Activated CD4-positive, alpha-beta T cell treated with anti-CD3 and anti-CD28 coated beads for 1 hour (primary cell): ENCODE results near the gene EXOC4.
"Not testable (repeated sequence)": the region's sequence is repeated elsewhere in the genome, so short reads cannot be mapped to it uniquely, and the experiment has no call there.

Experiments used
- DNase-seq: peaks from one replicate; pipeline ENCODE4 v3.0.0-alpha.2; 2020

The EXOC4 gene

DNA sequence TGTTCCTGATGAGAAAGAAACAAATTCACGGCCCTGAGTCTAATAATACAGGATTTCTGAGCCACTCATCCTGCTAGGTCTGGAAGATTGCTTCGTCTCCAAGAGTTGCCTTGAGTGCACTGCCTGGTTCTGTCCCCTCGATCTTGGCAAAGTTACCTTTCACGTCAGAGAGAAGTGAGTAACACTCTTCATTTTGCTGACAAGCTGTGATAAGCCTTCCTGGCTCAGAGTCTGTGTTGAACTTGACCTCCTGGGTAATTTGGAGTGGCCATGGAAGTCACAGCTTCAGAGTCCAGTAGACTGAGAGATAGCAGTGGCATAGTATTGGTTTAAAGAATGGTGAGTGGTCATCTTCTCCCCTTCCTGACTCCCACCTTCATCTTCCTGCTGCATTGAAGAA is 809.6 kb downstream of the EXOC4 start:
- DNase-seq, result no peak

DNA sequence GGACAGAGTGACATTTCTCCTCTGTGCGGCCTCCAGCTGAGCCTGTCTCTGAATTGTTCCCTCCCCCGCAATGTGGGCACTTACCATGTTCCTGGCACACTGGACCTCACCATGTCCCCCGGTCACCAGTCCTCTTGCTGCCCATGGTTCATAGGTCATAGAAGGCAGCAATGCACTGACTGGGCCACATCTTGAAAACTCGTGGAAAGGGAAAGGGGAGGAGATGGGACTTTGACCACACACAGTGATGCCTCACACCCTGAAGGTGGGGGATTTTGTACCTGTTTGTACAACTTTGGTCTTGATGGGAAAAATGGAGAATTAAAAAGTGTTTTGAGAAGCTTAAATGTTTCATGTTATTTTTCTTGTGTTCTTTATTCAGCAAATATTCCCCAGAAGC is 812.5 kb downstream of the EXOC4 start:
- DNase-seq, result no peak

GRCh38 chr7:134067164-134067563 is 814.3 kb downstream of the EXOC4 start:
- DNase-seq, result no peak

DNA sequence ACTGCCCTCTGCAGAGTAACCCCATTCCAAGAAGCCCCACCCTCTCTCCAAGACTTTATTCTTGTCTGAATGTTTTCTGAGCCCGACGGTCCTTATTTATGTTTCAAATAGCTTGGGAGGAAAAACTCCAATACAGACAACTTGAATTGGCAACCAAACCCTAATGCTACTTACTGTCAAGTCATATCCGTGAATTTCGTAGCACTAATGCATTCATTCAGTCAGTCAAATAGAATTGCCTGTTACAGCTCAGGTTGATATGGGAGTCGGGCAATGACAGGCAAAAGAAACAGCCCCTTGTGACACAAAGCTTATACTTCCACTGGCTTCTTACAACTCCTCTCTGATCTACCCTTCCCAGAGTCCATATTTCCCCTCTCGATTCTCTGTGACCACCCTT is 815.8 kb downstream of the EXOC4 start:
- DNase-seq, result no peak

DNA sequence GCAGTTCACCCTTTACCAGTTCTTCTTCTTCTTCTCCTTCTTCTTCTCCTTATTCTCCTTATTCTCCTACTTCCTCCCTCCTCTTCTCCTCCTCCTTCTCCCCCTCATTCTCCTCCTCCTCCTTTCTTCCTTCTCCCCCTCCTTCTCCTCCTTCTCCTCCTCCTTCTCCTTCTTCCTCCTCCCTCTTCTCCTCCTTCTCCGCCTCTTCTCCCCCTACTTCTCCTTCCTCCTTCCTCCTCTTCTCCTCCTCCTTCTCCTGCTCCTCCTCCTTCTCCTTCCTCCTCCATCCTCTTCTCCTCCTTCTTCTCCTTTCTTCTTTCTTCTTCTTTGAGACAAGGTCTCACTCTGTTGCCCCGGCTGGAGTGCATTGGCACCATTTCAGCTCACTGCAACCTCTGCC is 816.3 kb downstream of the EXOC4 start:
- DNase-seq, result no peak

DNA sequence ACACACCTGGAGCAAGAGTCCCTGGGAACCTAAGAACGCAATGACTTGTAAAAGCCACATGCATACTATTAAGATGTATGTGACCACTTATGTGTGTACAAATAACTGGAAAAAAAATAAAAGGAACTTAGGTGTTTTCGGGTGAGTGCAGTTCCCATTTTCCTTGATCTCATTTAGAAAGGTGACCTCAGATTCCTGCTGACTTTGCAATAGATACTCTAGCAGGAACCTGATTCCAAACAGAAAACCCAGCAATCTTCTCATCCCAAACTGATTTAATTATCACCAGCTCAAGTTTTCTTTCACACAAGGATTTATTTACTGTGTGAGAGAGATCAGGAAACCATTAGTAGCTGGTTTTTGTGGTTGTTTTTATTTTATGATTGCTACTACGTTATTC is 817.8 kb downstream of the EXOC4 start:
- no peak for DNase-seq

DNA sequence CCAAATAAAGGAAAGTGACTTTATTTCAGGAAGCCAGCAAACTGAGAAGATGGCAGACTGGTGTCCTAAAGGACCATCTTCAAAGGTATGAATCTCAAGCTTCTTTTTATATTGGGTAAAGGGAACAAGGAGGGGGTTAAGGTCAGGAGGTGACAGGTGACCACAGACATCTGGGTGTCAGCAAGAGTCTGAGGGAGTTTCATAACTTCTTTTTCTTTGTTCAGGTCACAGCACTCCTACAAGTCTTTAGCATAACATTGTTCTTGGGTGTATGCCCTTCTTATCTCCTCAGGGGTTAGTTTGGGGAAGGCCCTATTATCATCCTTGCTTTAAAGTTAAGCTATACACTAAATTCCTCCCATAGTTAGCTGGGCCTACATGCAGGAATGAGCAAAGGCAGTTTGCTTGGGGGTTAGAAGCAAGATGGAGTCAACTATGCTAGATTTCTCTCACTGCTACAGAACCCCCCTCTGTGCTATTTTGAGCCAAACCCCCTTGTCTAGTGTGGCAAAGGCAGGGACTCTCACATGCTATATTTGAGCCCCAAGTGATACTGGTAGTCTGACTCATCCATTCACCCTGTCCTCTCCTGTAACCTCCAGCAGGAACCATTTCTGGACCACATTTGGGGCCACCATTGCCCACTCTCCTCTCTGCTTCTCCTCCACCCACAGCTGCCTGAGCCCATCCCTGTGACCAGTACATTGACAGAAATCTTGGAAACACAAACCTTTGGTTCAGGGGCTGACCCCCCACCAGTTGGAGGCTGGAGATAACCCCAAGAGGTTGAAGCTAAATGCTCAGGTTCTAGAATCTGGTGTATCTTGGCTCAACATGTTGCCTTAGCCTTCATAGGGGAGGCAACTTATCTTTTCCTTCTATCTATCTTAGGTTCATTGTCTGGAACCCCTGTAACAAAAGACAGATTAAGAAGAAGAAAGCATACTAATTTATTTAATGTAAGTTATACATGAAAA is 818.8 kb downstream of the EXOC4 start:
- no peak for DNase-seq

GRCh38 chr7:134073276-134073675 is 820.4 kb downstream of the EXOC4 start:
- DNase-seq, result no peak

- no peak for DNase-seq
These were observed 822.9 kb downstream of the EXOC4 start for GRCh38 chr7:134075799-134076198.

DNA sequence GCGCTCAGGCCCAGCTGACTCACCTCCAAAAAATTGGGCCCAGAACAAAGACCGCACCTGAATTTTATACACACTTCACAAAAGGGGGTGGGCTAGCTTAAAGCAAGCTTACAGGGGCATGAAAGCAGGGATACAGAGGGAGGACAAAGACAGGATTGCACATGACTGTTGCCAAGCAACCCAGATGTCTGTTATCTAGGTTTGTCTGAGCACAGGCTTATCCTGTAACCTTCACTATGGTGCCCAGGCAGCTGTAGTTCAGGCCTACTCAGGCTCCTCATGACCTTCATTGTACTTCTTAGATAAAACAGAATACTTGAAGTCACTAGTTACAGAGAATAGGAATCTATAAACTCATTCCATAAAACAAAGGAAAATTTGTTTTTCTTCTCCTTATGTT is 824.7 kb downstream of the EXOC4 start:
- DNase-seq, result not testable (repeated sequence)

DNA sequence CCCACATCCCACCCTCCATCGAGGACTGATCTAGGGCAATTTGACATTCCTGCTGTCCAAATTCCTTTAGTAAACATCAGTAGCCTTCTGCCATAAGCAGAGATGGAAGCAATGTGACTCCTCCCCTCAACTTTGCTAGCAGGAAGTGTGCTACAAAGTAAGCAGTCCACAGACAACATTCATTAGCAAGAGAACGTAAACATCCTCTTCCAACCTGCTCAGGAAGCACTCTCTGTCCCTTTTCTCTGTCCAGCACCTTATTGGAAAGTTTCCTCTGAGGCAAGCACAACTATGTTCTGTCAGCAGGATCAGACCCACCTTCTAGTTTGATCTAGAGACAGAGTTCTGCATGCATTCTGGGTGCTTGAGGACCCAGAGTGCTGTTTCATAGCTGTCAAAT is 826.1 kb downstream of the EXOC4 start:
- no peak for DNase-seq

GRCh38 chr7:134081695-134082094 is 828.8 kb downstream of the EXOC4 start:
- DNase-seq, result no peak

DNA sequence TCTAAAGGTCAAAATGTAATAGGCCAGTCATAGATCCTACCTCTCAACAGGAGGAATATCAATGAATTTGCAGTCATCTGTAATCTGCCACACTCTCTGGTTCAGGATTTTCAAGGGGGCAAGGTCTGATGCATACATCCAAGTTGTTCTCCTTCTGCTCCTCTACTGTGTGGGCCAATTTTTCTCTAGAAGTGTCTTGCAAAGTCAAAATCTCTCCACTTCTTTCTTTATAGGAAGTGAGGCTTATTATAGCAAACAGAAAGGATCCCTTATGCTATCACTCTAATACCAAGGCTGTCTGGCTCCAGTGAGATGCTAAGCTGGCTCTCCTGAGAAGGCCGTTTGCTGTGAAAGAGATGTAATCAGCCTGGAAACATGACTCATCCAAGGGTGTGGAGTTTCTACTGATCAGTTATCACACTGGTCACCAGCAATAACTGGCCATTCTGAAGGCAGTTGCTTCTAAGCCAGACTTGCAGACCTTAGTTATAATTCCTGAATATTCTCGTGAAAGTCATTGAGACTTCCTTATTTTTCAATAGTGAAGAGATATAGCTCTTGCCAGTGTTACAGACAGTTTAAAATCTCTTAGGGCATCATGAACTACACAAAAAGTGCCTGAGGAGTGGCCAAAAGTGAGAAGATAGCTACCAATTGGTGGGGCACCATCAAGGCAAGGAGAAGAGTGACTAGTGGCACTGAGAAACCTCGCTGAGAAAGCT is 831.0 kb downstream of the EXOC4 start:
- DNase-seq, result no peak

GRCh38 chr7:134084488-134085144 is 831.7 kb downstream of the EXOC4 start:
- DNase-seq, result no peak

- DNase-seq, result no peak
These were observed 832.4 kb downstream of the EXOC4 start for GRCh38 chr7:134085311-134085710.

- DNase-seq, result no peak
These were observed 834.3 kb downstream of the EXOC4 start for GRCh38 chr7:134086998-134087735.

GRCh38 chr7:134088199-134088598 is 835.3 kb downstream of the EXOC4 start:
- no peak for DNase-seq

DNA sequence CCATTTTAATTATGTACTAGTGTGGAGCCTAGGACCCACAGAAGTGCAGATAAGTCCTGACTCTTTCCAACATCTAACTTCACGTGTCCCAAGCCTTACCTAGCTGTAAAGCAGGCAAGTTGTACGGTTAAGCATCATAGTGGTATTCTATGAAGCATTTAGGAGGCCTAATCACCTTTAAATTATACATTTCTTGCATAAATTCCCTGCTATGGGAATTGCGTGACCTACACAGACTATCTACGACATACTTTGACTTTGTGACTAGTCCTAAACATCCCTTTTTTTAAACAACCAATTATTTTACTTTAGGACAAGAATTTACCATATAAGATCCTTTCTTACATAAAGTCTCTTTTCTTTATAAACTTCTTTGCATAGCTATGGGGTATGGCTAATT is 836.6 kb downstream of the EXOC4 start:
- DNase-seq, result no peak

DNA sequence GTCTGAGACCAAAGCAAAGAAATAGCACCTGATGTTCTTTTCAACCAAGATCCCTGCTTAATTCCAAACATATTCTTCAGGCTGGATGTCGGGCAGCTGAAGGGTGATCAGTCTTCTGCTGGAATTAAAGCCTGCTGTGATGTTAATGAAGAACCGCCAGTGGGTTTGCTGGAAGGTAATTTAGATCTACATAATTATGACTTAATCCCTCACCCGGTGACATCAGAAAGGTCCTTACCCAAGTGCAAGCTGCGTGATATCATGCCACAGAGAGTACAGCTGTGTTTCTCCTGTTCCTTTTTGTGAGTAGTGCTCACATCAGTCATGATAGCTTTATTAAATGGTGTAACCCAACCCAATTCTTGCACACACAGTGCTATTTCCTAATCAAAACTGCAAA is 845.2 kb downstream of the EXOC4 start:
- DNase-seq, result no peak

DNA sequence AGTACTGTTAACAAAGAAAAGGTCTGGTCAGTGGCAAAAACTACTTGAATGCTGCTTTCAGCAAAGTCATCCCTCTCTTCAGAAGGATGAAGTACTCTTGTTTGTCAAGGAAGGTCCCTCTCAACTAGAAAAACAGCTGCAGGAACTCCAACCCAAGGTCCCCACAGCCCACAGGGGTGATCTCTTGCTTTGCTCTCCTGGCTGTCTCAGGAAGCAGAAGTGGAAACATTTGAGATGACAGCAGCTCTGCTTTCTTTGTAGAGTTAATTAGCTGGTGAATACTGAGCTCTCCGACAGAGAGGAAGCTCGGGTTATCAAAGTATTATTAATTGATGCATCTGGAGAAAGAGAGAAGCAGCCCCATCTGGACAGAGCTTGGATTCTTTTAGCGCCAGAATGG is 848.8 kb downstream of the EXOC4 start:
- no peak for DNase-seq

GRCh38 chr7:134104166-134104565 is 851.3 kb downstream of the EXOC4 start:
- DNase-seq, result no peak

DNA sequence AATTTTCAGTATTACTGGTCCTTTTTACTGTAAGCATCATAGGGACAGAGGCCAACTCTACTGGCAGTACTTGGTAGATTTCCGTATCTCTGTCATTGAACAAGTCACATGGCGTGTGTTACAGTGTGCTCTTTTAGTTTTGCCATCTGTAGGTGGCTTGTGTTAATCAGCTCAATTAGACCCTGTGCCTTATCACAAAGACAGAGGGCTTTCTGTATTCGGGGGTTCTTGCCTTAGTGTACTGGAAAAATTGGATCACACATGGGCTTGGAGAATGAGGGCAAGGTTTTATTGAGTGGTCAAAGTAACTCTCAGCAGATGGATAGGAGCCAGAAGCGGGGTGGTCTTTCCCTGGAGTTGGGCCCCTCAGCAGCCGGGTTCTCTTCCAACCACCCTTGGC is 853.0 kb downstream of the EXOC4 start:
- no peak for DNase-seq

GRCh38 chr7:134108802-134109201 is 855.9 kb downstream of the EXOC4 start:
- DNase-seq, result no peak
